Activated CD4-positive, alpha-beta T cell treated with anti-CD3 and anti-CD28 coated beads, Interleukin-2, amount 50 U/mL, for 4 hours (primary cell): ENCODE results near the gene GFRA1.
"Not testable (repeated sequence)": the region's sequence is repeated elsewhere in the genome, so short reads cannot be mapped to it uniquely, and the experiment has no call there.

Source experiments
- DNase-seq, 2 experiments: peaks; one replicate each; pipeline ENCODE4 v3.0.0-alpha.2; 2020

The GFRA1 gene

GRCh38 chr10:116056445-116057293, 216.3 kb downstream of the GFRA1 start:
- no peak for DNase-seq

- no peak for DNase-seq
Observed at GRCh38 chr10:116055917-116056252, 217.1 kb downstream of the GFRA1 start.

GRCh38 chr10:116055252-116055916, 217.6 kb downstream of the GFRA1 start:
- no peak for DNase-seq

- DNase-seq, result no peak
Observed at GRCh38 chr10:116053910-116054309, 219.1 kb downstream of the GFRA1 start.

DNA sequence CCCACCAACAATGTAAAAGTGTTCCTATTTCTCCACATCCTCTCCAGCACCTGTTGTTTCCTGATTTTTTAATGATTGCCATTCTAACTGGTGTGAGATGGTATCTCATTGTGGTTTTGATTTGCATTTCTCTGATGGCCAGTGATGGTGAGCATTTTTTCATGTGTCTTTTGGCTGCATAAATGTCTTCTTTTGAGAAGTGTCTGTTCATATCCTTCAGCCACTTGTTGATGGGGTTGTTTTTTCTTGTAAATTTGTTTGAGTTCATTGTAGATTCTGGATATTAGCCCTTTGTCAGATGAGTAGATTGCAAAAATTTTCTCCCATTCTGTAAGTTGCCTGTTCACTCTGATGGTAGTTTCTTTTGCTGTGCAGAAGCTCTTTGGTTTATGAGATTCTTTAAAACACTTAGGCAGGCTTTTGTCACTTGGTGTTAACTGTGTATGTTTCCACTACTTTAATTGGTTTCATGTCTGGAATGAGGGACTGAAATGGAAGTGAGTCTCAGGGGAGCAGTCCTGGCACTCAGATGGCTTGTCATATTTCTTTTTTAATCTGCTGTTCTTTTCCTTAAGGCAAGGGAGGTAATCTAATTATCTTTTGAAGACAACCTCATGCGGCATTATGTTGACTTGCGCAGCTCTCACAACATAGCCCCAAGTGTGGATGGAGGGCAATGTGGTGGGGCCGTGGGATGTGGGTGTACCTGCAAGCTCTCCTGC, 219.8 kb downstream of the GFRA1 start:
- not testable (repeated sequence) for DNase-seq

GRCh38 chr10:116052522-116052921, 220.5 kb downstream of the GFRA1 start:
- DNase-seq, result not testable (repeated sequence)

GRCh38 chr10:116049974-116050304, 223.1 kb downstream of the GFRA1 start:
- DNase-seq, result no peak

DNA sequence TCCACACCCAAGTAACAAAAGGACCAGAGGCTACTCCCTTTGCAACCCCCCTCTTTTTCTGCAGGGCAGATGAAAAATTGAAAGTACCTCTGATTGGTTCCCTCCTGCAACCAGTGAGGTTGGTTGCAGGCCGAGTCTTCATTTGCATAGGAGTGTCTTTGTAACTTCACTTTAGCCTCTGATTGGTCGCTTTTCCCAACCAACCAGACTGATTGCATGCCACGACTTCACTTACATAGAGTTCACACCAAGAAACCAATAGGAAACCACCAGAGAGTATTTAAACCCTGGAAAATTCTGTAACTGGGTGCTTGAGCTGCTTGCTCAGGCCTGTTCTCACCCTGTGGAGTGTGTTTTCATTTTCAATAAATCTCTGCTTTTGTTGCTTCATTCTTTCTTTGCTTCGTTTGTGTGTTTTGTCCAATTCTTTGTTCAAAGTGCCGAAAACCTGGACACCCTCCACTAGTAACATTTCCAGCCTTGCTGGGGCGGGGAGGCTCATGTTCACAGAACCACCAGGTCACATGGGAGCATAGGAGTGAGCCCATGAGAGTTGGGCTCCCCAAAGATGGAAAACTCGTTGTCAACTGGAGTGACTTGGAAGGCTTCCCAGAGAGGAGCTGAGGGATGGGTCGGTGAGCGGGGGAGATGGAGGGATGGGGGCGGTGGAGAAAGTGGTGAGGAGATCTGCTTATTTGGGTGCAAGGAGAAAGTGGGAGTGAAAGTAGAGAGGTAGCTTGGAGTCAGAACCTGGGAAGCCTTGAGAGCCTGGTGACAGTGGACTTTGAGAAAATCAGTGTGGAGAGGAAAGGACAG, 223.6 kb downstream of the GFRA1 start:
- DNase-seq, result no peak

DNA sequence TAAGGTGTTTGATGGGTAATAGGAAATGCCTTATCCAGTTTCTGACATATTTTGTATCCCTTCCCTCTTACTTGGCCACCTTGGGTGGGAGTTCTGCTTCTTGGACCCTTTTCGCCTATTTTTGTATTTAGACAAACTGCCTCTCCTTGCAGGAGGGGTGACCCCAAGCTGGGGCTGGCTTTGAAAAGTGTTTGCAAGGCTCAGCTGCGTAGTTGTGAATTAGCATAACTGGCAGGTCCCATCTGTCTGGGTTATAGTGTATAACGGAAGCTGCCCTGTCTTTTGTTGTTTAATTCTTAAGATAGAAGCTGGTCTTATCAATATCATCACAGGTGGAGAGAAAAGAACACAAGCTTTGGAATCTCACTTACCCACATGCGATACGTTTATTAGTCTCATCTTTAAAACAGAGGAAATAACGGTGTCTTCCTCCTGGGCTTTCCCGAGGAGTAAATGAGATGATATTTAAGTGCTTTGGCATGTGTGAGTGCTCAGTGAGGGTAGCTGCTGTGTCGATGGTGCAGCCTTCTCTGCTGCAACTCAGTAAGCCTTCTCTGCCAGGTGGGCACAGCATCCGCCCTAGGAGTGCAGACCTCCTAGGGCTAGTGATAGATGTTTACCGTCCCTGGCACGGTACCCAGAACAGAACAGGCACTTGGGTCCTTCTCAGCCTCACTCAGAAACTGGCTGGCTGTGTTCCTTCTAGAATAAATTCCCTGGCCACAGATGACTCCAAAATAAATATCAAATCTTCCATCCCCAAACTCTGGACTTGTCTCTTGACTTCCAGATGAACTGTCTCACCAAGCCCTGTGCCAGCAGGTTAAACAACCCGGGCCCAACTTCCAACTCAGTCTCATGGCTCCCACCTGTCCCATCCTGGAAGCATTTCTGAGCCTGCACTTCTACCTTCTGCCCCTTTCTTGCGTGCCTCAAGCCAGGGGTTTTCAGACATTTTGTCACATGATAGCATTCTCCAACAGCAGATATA, 227.3 kb downstream of the GFRA1 start:
- DNase-seq, result no peak

- DNase-seq, result no peak
Observed at GRCh38 chr10:116044801-116045248, 228.2 kb downstream of the GFRA1 start.

DNA sequence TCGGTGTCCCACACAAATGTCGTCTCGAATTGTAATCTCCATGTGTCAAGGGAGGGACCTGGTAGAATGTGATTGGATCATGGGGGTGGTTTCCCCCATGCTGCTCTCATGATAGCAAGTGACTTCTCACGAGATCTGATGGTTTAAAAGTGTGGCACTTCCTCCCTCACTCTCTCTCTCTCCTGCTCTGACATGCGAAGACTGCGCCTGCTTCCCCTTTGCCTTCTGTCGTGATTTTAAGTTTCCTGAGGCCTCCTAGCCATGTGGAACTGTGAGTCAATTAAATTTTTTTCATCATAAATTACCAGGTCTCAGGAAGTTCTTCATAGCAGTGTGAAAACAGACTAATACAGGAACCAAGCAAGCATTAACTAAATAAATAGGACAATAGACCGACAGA, 229.1 kb downstream of the GFRA1 start:
- DNase-seq, result no peak

GRCh38 chr10:116043304-116043703, 229.7 kb downstream of the GFRA1 start:
- no peak for DNase-seq

DNA sequence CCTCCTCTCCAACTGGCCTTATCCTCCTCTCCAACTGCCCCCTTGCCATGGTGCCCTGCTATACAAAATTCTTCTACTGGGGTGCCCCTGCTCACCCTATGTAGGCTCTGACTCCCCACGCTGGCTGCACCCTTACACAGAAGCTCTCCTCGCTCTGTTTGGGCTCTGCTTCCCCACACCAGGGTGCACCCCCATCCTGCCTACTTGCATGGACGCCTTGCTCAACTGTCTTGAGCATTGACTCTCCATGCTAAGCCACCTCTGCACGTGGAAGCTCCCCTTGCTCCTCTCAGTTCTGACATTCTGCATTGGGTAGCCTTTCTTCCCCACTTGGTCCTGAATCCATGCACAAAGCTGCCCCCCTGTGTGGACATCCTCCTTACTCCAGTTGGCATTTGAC, 231.1 kb downstream of the GFRA1 start:
- no peak for DNase-seq

GRCh38 chr10:116039612-116040011, 233.4 kb downstream of the GFRA1 start:
- DNase-seq, result no peak

DNA sequence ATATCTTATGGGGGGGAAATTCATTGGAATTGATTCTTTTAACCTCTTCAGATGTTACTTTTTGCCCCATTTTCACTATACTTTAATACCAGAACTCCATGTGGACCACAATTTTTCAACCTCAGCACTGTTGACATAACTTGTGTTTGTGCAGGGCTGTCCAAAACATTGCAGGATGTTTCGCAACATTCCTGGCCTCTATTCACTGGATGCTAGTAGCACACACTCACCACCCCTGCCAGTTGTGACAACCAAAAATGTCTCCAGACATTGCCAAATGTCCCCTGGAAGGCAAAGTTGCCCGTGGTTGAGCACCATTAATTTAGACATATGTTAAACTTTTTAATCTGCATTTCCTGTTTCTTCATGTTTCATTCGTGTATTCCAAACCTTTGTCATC, 234.7 kb downstream of the GFRA1 start:
- no peak for DNase-seq

GRCh38 chr10:116035406-116035805, 237.6 kb downstream of the GFRA1 start:
- not testable (repeated sequence) for DNase-seq

GRCh38 chr10:116030576-116030975, 242.4 kb downstream of the GFRA1 start:
- DNase-seq, result no peak

DNA sequence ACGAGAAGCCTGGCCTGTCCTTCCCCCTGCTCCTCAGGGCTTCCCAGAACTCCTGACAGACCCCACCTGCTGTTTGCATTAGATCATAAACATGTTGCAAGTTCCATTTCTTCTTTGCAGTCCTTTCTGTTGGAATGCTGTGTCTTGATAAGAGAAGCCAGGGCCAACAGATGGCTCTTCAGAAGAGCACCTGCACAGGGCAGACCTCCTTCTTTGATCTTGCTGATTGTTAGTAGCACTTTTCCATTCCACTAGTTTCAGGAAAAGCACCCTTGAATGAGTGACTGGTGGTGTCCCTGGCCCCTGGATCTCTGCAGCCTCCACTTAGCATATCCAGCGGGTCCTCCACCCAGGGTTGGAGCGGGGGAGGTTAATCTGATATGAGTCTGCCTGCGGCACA, 243.2 kb downstream of the GFRA1 start:
- DNase-seq, result no peak

DNA sequence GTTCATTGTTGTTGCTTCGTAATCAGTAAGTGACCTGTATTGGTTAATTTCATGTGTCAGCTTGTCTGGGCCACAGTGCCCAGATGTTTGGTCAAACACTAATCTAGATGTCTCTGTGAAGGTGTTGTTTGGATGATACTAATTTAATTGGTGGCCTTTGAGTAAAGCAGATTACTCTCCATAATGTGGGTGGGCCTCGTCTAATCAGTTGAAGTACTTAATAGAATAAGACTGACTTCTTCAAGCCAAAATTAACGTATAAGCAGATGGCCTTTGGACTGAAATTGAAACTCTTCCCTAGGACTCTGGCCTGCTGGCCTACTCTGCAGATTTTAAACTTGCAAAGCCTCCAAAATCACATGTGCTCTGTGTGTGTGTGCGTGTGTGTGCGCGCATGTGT, 245.7 kb downstream of the GFRA1 start:
- DNase-seq, result no peak

GRCh38 chr10:116026725-116027124, 246.3 kb downstream of the GFRA1 start:
- DNase-seq, result no peak

DNA sequence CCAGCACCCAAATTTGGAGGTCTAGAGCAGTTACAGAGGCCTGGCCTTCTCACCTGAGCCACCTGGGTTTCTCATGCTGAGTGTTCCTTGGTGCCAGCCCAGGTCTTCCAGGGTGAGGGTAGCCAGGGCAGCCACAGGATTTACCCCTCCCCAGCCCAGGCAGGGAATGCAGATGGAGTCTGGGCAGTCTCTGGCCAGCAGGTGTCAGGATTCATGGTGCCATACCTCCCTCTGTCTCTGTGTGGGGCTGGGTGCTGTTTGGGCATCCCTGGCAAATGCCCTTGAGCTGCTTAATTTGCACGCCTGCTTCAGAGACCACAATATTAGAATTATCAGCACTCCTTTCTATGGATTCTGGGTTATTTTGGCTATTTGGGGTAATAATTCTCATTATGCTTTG, 246.7 kb downstream of the GFRA1 start:
- DNase-seq, result no peak
